Fibroblast of lung (primary cell): ENCODE data around the gene GMFB. TPM values are rescaled to one million over a fixed set of nuclear protein-coding genes. Genes with fewer than 3 reads are reported as not detected.

Experiments used
- DNase-seq, 2 donors: peaks; one replicate each; pipeline versions ENCODE4 v3.0.0 to v3.0.0-alpha.2; 2010; ENCODE audit warnings: low read depth in 2 of 2
- H2AFZ ChIP-seq: 2 replicates; pipeline ENCODE4 v1.5.1; 2012; ENCODE audit warnings: low read length, control low read depth, inconsistent platforms
- H3K27ac ChIP-seq: 2 replicates; pipeline ENCODE4 v1.5.1; 2011; ENCODE audit warnings: low read length, control low read depth; ENCODE audit not compliant: insufficient read depth
- H3K27me3 ChIP-seq: 2 replicates; pipeline ENCODE4 v1.5.1; 2011; ENCODE audit warnings: mild to moderate bottlenecking, low read length; ENCODE audit not compliant: control insufficient read depth, insufficient read depth
- H3K36me3 ChIP-seq: 2 replicates; pipeline ENCODE4 v1.5.1; 2011; ENCODE audit warnings: low read length; ENCODE audit not compliant: control insufficient read depth, insufficient read depth
- H3K4me1 ChIP-seq: 2 replicates; pipeline ENCODE4 v1.5.1; 2011; ENCODE audit warnings: low read length; ENCODE audit not compliant: control insufficient read depth, insufficient read depth; ENCODE audit errors: extremely low read depth
- H3K4me2 ChIP-seq: 2 replicates; pipeline ENCODE4 v1.5.1; 2011; ENCODE audit warnings: low read length, control low read depth; ENCODE audit not compliant: insufficient read depth; ENCODE audit errors: extremely low read depth
- H3K4me3 ChIP-seq, 4 experiments: fragments of 200-600 bp in 1 of 4; sonication (generic) in 1 of 4; replicated peaks in 1 of 4; 2 replicates each; pipeline ENCODE4 v1.5.1; 2011 to 2016; ENCODE audit warnings: low read length in 4 of 4, low read depth in 3 of 4, mild to moderate bottlenecking in 3 of 4, control low read depth in 2 of 4, inconsistent platforms in 1 of 4, mixed read lengths in 1 of 4; ENCODE audit not compliant: insufficient read depth in 1 of 4; ENCODE audit errors: control extremely low read depth in 1 of 4
- H3K79me2 ChIP-seq: 2 replicates; pipeline ENCODE4 v1.5.1; 2012; ENCODE audit warnings: mild to moderate bottlenecking, low read length, inconsistent platforms; ENCODE audit not compliant: control insufficient read depth, insufficient read depth
- H3K9ac ChIP-seq: 2 replicates; pipeline ENCODE4 v1.5.1; 2011; ENCODE audit warnings: mild to moderate bottlenecking, low read length, control low read depth; ENCODE audit not compliant: insufficient read depth
- H3K9me3 ChIP-seq: 2 replicates; pipeline ENCODE4 v1.5.1; 2012; ENCODE audit warnings: low read depth, low read length; ENCODE audit not compliant: control insufficient read depth, insufficient read depth
- H4K20me1 ChIP-seq: 2 replicates; pipeline ENCODE4 v1.5.1; 2011; ENCODE audit warnings: low read length; ENCODE audit not compliant: control insufficient read depth, insufficient read depth; ENCODE audit errors: extremely low read depth
- EZH2 ChIP-seq: IDR thresholded peaks from 2 replicates; pipeline ENCODE4 v1.5.1; 2012; ENCODE audit warnings: low read length, control low read depth, mild to moderate bottlenecking; ENCODE audit errors: missing control alignments
- polyA plus RNA-seq, 2 donors: library from polyadenylated mRNA; depleted of rRNA in 1 of 2; stranded (reverse) in 1 of 2; unstranded in 1 of 2; fragments of >200 nt; gene quantifications; 2 replicates each; pipeline ENCODE4 v1.2.1, GENCODE V29; 2011 to 2012; ENCODE audit warnings: missing spikeins in 1 of 2
- total RNA-seq: library from RNA; depleted of rRNA; stranded (reverse); fragments of >200 nt; gene quantifications from 2 replicates; pipeline ENCODE4 v1.2.1, GENCODE V29; 2014
- TF ChIP-seq, protein P1 (sequence below), 2 donors: IDR thresholded peaks in 1 of 2; conservative IDR thresholded peaks in 1 of 2; 1 replicate in 1 of 2; 2 replicates in 1 of 2; pipeline ENCODE4 v1.5.1; 2011 to 2012; ENCODE audit warnings: low read length in 2 of 2, control low read depth in 1 of 2, inconsistent platforms in 1 of 2, low read depth in 1 of 2, mild to moderate bottlenecking in 1 of 2

GMFB gene
- total and polyA plus RNA-seq, 2 donors (not counting 1 experiment from before 2014, with no cell fraction given), result 69.2 to 85.5 TPM

DNA sequence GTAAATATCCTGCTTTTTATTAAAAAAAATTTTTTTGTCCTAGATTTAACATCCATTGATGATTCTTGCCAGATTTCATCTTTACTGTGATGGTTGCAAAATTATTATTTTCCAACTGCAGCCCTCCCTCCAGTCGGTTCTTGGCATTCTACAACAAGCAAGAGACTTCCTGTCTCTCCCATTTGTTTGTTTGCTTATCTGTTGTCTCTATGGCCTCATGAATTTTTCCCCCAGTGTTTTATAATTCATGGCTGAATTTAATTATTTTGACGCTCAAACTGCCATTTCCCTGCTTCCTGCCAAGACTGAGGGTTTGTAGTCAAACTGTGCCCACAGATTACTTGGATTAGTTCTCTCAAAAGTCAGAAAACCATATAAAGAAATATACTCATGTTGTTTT lies 46.9 kb upstream of the GMFB start:
- Histone ChIP-seq H3K4me3 (no peak overlapping the region), H2AFZ (no peak overlapping the region), H3K9ac (no peak overlapping the region), H3K4me1 (no peaks in the 10 kb centered on the region), H3K27ac (no peak overlapping the region), H3K4me2 (no peak overlapping the region), H3K36me3 (peaks cover 1% of the 10 kb centered on the region), H3K79me2 (no peaks in the 10 kb centered on the region), H3K27me3 (no peaks in the 10 kb centered on the region), H3K9me3 (no peaks in the 10 kb centered on the region), H4K20me1 (no peaks in the 10 kb centered on the region)
- TF ChIP-seq, protein P1, sequence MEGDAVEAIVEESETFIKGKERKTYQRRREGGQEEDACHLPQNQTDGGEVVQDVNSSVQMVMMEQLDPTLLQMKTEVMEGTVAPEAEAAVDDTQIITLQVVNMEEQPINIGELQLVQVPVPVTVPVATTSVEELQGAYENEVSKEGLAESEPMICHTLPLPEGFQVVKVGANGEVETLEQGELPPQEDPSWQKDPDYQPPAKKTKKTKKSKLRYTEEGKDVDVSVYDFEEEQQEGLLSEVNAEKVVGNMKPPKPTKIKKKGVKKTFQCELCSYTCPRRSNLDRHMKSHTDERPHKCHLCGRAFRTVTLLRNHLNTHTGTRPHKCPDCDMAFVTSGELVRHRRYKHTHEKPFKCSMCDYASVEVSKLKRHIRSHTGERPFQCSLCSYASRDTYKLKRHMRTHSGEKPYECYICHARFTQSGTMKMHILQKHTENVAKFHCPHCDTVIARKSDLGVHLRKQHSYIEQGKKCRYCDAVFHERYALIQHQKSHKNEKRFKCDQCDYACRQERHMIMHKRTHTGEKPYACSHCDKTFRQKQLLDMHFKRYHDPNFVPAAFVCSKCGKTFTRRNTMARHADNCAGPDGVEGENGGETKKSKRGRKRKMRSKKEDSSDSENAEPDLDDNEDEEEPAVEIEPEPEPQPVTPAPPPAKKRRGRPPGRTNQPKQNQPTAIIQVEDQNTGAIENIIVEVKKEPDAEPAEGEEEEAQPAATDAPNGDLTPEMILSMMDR (conservative IDR thresholded peaks at IDR 0.05 in 1 of 2, IDR thresholded peaks at IDR 0.05 in 1 of 2; ENCODE audit: low read depth in 1 of 2, low read length in 2 of 2), result no peak
- no peak for TF ChIP-seq EZH2
- no peak for DNase-seq

DNA sequence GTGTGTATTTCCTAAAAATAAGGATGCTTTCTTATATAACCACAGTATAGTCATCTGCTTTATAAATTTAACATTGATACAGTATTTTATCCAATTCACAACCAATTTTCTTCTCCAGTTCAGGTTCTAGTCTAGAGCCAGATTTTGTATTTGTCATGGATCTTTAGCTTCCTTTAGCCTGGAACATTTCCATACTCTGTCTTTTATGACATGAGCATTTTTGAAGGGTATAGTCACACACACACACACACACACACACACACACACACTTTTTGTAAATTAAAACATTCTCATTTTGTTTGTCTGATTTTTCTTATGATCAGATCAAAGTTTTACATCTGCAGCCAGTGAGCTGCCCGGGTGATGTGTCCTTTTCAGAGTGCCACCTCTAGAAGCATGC lies 46.3 kb upstream of the GMFB start:
- TF ChIP-seq, protein P1 (conservative IDR thresholded peaks at IDR 0.05 in 1 of 2, IDR thresholded peaks at IDR 0.05 in 1 of 2; ENCODE audit: low read depth in 1 of 2, low read length in 2 of 2), result no peak
- no peak for TF ChIP-seq EZH2
- Histone ChIP-seq H3K4me1 (no peaks in the 10 kb centered on the region), H3K4me2 (no peak overlapping the region), H4K20me1 (no peaks in the 10 kb centered on the region), H3K4me3 (no peak overlapping the region), H3K36me3 (peaks cover 1% of the 10 kb centered on the region), H3K9me3 (no peaks in the 10 kb centered on the region), H3K9ac (no peak overlapping the region), H3K79me2 (no peaks in the 10 kb centered on the region), H3K27me3 (no peaks in the 10 kb centered on the region), H2AFZ (no peak overlapping the region), H3K27ac (no peak overlapping the region)
- peak; percentile 8 to 10 for DNase-seq

DNA sequence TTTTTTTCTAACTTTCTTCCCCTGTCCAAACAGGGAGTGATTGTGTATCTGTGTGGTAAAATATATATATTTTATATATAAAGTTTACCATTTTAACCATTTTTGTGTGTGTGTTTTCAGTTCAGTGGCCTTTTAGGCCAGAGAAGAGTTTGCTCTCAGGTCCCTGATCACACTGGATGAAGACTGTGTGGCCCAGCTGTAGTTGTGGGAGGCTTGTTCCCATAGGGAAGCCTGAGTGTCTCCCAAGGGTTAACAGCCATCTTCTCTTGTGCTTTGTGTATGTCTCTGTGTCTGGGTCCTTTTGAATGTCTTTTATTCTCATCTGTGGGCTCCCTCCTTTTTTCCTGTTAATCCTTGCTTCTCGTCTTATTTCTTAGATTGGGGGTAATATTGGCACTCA lies 44.3 kb upstream of the GMFB start:
- no peak for DNase-seq
- H3K4me2 ChIP-seq, result no peak overlapping the region
- no peak overlapping the region for H3K4me3 ChIP-seq
- no peak for TF ChIP-seq EZH2
- TF ChIP-seq, protein P1 (conservative IDR thresholded peaks at IDR 0.05 in 1 of 2, IDR thresholded peaks at IDR 0.05 in 1 of 2; ENCODE audit: low read depth in 1 of 2, low read length in 2 of 2), result no peak
- H2AFZ ChIP-seq, result no peak overlapping the region
- no peaks in the 10 kb centered on the region for H3K27me3 ChIP-seq
- H3K9me3 ChIP-seq, result no peaks in the 10 kb centered on the region
- H3K9ac ChIP-seq, result no peak overlapping the region
- H3K36me3 ChIP-seq, result peaks cover 1% of the 10 kb centered on the region
- H3K4me1 ChIP-seq, result no peaks in the 10 kb centered on the region
- no peak overlapping the region for H3K27ac ChIP-seq
- H4K20me1 ChIP-seq, result no peaks in the 10 kb centered on the region
- H3K79me2 ChIP-seq, result no peaks in the 10 kb centered on the region
